Stimulated activated CD8-positive, alpha-beta memory T cell treated with anti-CD3 and anti-CD28 coated beads, Interleukin-4, amount 100 ng/mL, for 1 hour (primary cell): ENCODE measurements around the gene ZGLP1.
"Not testable (repeated sequence)": the region's sequence is repeated elsewhere in the genome, so short reads cannot be mapped to it uniquely, and the experiment has no call there.

Source experiments
- DNase-seq, 2 donors: peaks; one replicate each; pipeline ENCODE4 v3.0.0-alpha.2; 2020; ENCODE audit warnings: low read depth in 2 of 2, low spot score in 1 of 2

Gene ZGLP1

GRCh38 chr19:10309423-10309822, at the start of gene ZGLP1:
TSS of gene ZGLP1 (minus strand) at chr19:10309815.
- DNase-seq: no peak

- no peak for DNase-seq
Measured at GRCh38 chr19:10356431-10356830, 46.8 kb upstream of the ZGLP1 start.

- DNase-seq: no peak
Measured at GRCh38 chr19:10353793-10354391, 44.3 kb upstream of the ZGLP1 start.

- no peak for DNase-seq
Measured at GRCh38 chr19:10352764-10353671, 43.4 kb upstream of the ZGLP1 start.

GRCh38 chr19:10346509-10346908, 36.9 kb upstream of the ZGLP1 start:
- DNase-seq: no peak

- DNase-seq: no peak
Measured at GRCh38 chr19:10344780-10345179, 35.2 kb upstream of the ZGLP1 start.

- DNase-seq: no peak
Measured at GRCh38 chr19:10343495-10343894, 33.9 kb upstream of the ZGLP1 start.

- DNase-seq: no peak
Measured at GRCh38 chr19:10339977-10340376, 30.4 kb upstream of the ZGLP1 start.

GRCh38 chr19:10339380-10339960, 29.9 kb upstream of the ZGLP1 start, which contains the start of gene ICAM3:
TSS of gene ICAM3 (minus strand) at chr19:10339624. CDS start at chr19:10339614, 10 bp downstream.
- DNase-seq: peak in 1 of 2 donors; percentile 45

- DNase-seq: no peak
Measured at GRCh38 chr19:10338940-10339339, 29.3 kb upstream of the ZGLP1 start.

GRCh38 chr19:10336725-10337124, 27.1 kb upstream of the ZGLP1 start:
- DNase-seq: not testable (repeated sequence)

GRCh38 chr19:10335352-10335985, 25.9 kb upstream of the ZGLP1 start:
- DNase-seq: no peak

GRCh38 chr19:10334588-10335351, 25.2 kb upstream of the ZGLP1 start:
- no peak for DNase-seq

GRCh38 chr19:10333758-10334587, 24.4 kb upstream of the ZGLP1 start:
- DNase-seq: no peak

- DNase-seq: peak; percentile 93 to 96
Measured at GRCh38 chr19:10332965-10333757, 23.5 kb upstream of the ZGLP1 start, which contains the start of gene RAVER1. TSS of gene RAVER1 (minus strand) at chr19:10333529. CDS start at chr19:10333507, 22 bp downstream.

- no peak for DNase-seq
Measured at GRCh38 chr19:10332158-10332964, 22.7 kb upstream of the ZGLP1 start.

- DNase-seq: no peak
Measured at GRCh38 chr19:10329555-10329954, 19.9 kb upstream of the ZGLP1 start.
